Activated CD4-positive, CD25-positive, alpha-beta regulatory T cell treated with anti-CD3 and anti-CD28 coated beads, Interleukin-2, amount 50 U/mL, for 16 hours (primary cell): ENCODE measurements around the gene MS4A10.
"Not testable (repeated sequence)": the region's sequence is repeated elsewhere in the genome, so short reads cannot be mapped to it uniquely, and the experiment has no call there.

Source experiments
- DNase-seq: peaks from one replicate; pipeline ENCODE4 v3.0.0-alpha.2; 2020; ENCODE audit warnings: low read depth, low spot score

The MS4A10 gene

GRCh38 chr11:60786811-60787567, 1.9 kb downstream of the MS4A10 start:
- DNase-seq: no peak

- no peak for DNase-seq
Measured at GRCh38 chr11:60788401-60789125, 3.4 kb downstream of the MS4A10 start.

GRCh38 chr11:60790726-60791125, 5.6 kb downstream of the MS4A10 start:
- DNase-seq: no peak

GRCh38 chr11:60791153-60791933, 6.2 kb downstream of the MS4A10 start:
- no peak for DNase-seq

- DNase-seq: no peak
Measured at GRCh38 chr11:60792521-60792920, 7.4 kb downstream of the MS4A10 start.

- no peak for DNase-seq
Measured at GRCh38 chr11:60795291-60795690, 10.2 kb downstream of the MS4A10 start.

GRCh38 chr11:60797846-60798630, 12.9 kb downstream of the MS4A10 start:
- DNase-seq: no peak

- DNase-seq: no peak
Measured at GRCh38 chr11:60798631-60799030, 13.5 kb downstream of the MS4A10 start.

- no peak for DNase-seq
Measured at GRCh38 chr11:60801194-60801593, 16.1 kb downstream of the MS4A10 start.

- DNase-seq: no peak
Measured at GRCh38 chr11:60803273-60803936, 18.3 kb downstream of the MS4A10 start.

GRCh38 chr11:60809249-60809648, 24.1 kb downstream of the MS4A10 start:
- no peak for DNase-seq

GRCh38 chr11:60809691-60810090, 24.6 kb downstream of the MS4A10 start:
- no peak for DNase-seq

- no peak for DNase-seq
Measured at GRCh38 chr11:60810151-60810550, 25.0 kb downstream of the MS4A10 start.

GRCh38 chr11:60810569-60810968, 25.4 kb downstream of the MS4A10 start:
- DNase-seq: no peak

- no peak for DNase-seq
Measured at GRCh38 chr11:60813324-60813723, 28.2 kb downstream of the MS4A10 start.

- no peak for DNase-seq
Measured at GRCh38 chr11:60814112-60814511, 29.0 kb downstream of the MS4A10 start.

- DNase-seq: no peak
Measured at GRCh38 chr11:60816590-60817157, 31.5 kb downstream of the MS4A10 start.

GRCh38 chr11:60818057-60818456, 32.9 kb downstream of the MS4A10 start:
- no peak for DNase-seq

GRCh38 chr11:60821827-60822599, 36.9 kb downstream of the MS4A10 start:
- DNase-seq: no peak

- not testable (repeated sequence) for DNase-seq
Measured at GRCh38 chr11:60823745-60824306, 38.7 kb downstream of the MS4A10 start.
